H1 (cell line): ENCODE data around the gene TRAK1.

Source experiments
- CTCF ChIP-seq, 3 experiments: IDR thresholded peaks; 1 replicate in 2 of 3; 2 replicates in 1 of 3; pipeline versions ENCODE4 v1.5.1 to v1.6.1; 2011; ENCODE audit warnings: low read length in 3 of 3, mild to moderate bottlenecking in 3 of 3, inconsistent platforms in 2 of 3, low read depth in 1 of 3, moderate library complexity in 1 of 3; ENCODE audit not compliant: insufficient read depth in 1 of 3; ENCODE audit errors: control extremely low read depth in 1 of 3
- E2F6 ChIP-seq: IDR thresholded peaks from 2 replicates; pipeline ENCODE4 v1.6.1; 2012; ENCODE audit warnings: inconsistent platforms
- POLR2AphosphoS5 ChIP-seq: IDR thresholded peaks from 2 replicates; pipeline ENCODE4 v1.6.1; 2011; ENCODE audit warnings: low read depth, low read length
- SRF ChIP-seq: IDR thresholded peaks from 2 replicates; pipeline ENCODE4 v1.6.1; 2011; ENCODE audit warnings: mild to moderate bottlenecking, low read depth, low read length, moderate library complexity
- USF2 ChIP-seq: IDR thresholded peaks from 2 replicates; pipeline ENCODE4 v1.6.1; 2011; ENCODE audit warnings: low read length, improper control_type of control experiment

- TF ChIP-seq E2F6 (no peak), CTCF (IDR thresholded peaks at IDR 0.05; ENCODE audit: control extremely low read depth in 1 of 3, insufficient read depth in 1 of 3, low read depth in 1 of 3, low read length in 3 of 3) (no peak), POLR2AphosphoS5 (no peak), SRF (no peak), USF2 (no peak)
Measured at GRCh38 chr3:42094691-42095391, 3.7 kb downstream of the TRAK1 start.
